Astrocyte of the hippocampus (primary cell): ENCODE results near the gene PWWP2B.
A peak's percentile ranks its signal among the peaks of the same experiment; 100 is the strongest.
"Not testable (repeated sequence)": the region's sequence is repeated elsewhere in the genome, so short reads cannot be mapped to it uniquely, and the experiment has no call there.

Experiments
- DNase-seq: peaks from one replicate; pipeline ENCODE4 v3.0.0; 2011; ENCODE audit warnings: low read depth, low spot score

Gene PWWP2B

DNA sequence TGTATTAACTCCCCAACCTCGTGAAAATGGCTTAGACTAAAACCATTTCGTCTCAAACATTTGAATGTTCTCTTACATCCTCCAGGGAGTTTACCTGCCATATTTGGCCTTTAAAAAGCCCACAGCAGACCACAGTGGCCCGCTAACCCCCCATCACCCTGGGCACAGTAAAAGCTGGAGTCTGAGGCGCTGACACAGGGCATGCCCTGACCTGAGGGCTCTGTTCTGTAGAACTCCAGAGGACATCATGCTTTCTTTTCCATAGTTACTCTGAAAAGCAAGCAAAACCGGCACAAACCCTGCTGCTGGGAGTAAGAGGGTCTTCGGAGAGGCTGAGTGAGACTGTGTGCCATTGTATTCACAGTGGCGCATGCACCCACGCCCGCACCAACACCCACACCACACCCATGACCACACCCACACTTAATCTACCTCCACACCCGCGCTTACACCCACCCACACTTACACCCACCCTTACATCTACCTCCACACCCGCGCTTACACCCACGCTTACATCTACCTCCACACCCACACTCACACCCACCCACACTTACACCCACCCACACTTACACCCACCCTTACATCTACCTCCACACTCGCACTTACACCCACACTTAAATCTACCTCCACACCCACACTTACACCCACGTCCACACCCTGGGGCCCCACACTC is 32.9 kb upstream of the PWWP2B start:
- DNase-seq, result peak; percentile 36

DNA sequence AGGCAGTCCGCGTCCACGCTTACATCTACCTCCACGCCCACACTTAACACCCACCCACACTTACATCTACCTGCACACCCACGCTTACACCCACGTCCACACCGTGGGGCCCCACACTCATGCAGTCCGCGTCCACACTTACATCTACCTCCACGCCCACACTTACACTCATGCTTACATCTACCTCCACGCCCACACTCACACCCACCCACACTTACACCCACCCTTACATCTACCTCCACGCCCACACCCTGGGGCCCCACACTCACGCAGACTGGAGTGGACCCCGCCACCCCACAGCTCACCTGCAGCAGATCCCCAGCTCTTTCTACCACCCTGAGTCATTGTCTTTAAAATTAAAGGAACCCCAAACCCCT is 32.4 kb upstream of the PWWP2B start:
- no peak for DNase-seq

GRCh38 chr10:132365102-132365501 is 31.9 kb upstream of the PWWP2B start:
- no peak for DNase-seq

- DNase-seq, result no peak
Measured at GRCh38 chr10:132366006-132366405, 31.0 kb upstream of the PWWP2B start.

GRCh38 chr10:132366499-132366898 is 30.5 kb upstream of the PWWP2B start:
- DNase-seq, result no peak

- no peak for DNase-seq
Measured at GRCh38 chr10:132368391-132368790, 28.6 kb upstream of the PWWP2B start.

- no peak for DNase-seq
Measured at GRCh38 chr10:132368881-132369635, 27.9 kb upstream of the PWWP2B start.

- no peak for DNase-seq
Measured at GRCh38 chr10:132369636-132370185, 27.3 kb upstream of the PWWP2B start.

DNA sequence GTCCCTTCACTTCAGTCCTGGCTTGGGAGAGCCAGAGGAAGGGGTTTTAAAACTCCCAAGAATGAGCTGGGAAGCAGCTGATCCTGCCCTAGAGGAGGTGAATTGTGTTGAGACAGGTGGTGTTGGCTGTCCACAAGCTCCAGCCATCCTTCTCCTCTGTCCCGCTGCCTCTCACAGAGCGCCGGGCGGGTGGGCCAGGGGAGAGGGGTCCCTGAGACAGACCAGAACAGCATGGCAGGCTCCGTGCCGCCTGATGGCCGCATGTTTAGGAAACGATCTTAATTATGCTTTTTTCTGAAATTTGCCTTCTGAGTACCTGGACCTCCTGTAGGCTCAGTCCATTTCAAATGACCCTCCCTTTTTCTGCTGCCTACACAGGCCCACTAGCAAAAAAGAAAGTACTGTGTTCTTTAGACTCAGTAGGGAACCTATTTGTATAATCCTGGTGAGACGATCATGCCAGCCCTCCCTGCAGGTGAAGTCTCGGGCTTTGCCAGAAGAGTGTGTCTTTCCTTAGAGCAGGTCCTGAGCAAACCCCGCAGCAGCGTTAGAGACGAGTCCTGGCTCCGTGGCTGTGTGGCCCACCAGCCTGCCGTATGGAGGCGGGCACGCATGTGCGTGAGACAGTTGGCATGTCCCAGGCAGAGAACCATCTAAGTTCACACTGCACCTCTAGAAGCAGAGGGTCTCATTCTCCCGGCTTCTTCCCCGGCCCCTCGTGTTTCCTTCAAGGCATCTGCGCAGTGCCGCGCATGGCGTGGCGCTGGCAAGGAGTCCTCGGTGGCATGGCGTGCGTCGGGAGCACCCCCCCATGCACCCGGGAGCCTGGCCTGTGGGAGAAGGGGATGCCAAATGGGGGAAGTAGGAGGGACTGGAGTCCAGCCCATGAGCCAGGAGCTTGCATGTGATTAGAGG is 26.3 kb upstream of the PWWP2B start:
- no peak for DNase-seq

DNA sequence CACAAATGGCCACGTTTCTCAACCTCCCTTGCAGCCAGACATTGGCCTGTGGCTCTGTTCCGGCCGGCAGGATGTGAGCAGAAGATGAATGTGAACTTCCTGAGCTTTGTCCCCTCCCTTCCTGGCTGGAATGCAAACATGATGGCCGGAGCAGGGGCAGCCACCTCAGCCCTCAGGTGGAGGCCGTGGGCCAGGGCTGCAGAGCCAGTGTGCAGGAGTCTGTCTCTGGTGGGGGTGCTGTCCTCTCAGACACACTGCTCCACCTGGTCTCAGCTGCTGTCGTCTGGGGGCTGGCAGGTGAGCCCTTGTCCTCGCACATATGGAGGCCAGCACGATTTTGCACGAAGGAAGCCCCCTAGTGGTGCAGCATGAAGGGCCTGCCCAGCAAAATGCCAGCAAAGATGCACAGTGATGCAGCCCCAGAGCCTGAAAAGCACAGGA is 25.3 kb upstream of the PWWP2B start:
- DNase-seq, result no peak

DNA sequence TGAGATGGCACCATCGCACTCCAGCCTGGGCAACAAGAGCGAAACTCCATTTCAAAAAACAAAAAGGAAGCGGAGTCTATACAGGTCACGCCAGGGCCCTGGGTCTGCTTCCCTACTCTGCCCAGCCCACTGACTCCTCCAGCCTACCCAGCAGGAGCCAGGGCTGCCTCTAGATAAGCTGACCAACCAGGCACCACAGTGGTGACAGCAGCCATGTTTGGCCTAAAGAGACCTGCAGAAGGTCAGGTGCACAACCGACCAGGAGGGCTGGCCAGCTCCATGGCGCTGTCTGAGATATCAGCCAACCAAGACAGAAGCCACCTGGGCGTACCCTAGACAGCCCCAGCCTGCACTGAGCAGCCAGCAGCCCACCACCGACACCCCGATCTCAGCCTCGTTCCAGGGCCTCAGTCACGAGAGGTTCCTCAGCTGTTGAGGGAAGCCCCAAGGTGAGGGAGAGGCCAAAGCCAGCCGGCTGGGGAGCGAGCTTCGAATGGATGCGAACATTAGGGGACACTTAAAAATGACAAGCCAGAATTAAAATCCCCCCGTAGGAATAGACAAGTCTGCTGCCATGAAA is 24.4 kb upstream of the PWWP2B start:
- DNase-seq, result no peak

GRCh38 chr10:132373241-132373955 is 23.6 kb upstream of the PWWP2B start:
- no peak for DNase-seq

DNA sequence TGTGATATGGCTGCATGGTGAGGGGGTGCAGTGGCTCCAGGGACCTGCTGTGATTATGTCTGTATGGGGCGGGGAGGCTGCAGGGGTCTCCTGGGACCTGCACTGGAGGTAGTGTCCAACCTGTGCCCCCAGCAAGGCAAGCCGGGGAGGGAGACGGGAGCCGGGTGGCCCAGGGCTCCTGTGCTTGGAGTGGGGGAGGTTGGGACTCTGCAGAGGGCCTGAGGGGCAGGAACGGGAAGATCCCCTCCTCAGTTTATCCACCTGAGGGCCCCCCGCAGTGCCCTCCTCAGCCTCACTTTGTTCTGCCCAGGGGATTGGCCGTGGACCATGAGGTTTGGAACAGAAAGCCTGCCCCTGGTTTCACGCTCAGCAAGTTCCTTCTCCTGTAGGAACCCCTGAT is 22.8 kb upstream of the PWWP2B start:
- DNase-seq, result no peak

DNA sequence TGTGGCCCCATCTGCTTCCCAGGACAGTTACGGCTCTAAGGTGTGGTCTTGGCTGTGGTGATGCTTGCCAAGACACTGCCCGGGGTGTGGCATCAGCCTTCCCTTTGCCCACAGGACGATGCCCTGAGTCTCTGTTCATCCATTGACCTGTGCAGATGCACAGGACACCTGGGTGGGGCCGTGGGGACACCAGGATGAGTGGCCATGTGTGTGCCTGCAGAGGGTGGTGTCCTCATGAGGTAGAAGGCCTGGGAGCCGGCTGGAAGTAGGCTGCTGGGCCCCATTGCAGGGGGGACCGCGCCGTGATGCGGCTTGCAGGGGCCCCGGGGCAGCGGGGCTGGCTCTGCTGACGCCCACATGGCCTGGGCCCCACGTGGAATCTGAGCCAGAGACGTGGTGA is 22.4 kb upstream of the PWWP2B start:
- DNase-seq, result no peak

GRCh38 chr10:132375116-132375794 is 21.7 kb upstream of the PWWP2B start:
- no peak for DNase-seq

DNA sequence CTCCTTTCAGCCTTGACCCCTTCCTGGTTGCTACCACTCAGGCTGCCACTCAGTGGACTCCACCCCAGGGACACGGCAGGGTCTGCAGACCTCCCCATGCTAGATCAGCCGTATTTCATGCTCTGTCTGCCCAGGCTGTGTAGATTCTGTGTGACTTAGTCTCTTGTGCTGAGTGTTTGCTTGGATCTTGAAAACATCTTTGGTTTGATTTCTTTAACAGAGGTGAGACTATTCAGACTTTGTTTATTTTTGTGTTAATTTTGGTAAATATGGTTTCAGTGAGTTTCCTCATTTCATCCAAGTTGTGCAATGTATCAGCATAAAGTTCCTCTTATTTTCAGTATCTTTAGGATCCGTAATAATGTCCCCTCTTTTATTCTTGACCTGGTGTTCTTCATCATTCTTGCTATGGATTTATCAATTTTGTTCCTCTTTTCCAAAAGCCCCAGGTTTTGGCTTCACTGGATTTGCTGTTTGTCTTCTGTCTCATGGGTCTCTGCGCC is 21.2 kb upstream of the PWWP2B start:
- no peak for DNase-seq

- no peak for DNase-seq
Measured at GRCh38 chr10:132376394-132376851, 20.6 kb upstream of the PWWP2B start.

- no peak for DNase-seq
Measured at GRCh38 chr10:132377326-132377725, 19.7 kb upstream of the PWWP2B start.

GRCh38 chr10:132379026-132379425 is 18.0 kb upstream of the PWWP2B start:
- not testable (repeated sequence) for DNase-seq

DNA sequence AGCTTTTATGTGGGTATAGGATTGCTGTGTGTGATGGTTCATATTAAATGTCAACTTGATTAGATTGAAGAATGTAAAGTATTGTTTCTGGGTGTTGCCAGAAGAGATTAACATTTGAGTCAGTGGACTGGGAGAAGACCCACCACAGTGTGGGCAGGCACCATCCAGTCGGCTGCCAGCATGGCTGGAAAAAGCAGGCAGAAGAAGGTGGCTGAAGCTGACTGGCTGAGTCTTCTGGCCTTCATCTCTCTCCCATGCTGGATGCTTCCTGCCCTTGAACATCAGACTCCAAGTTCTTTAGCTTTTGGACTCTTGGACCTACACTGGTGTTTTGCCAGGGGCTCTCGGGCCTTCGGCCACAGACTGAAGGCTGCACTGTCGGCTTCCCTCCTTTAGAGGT is 16.0 kb upstream of the PWWP2B start:
- not testable (repeated sequence) for DNase-seq
